Caco-2 (cell line): Measurements from ENCODE around the gene TFAP2B. TPM values are rescaled to one million over a fixed set of nuclear protein-coding genes. Genes with fewer than 3 reads are reported as not detected.

Experiments
- BruUV-seq: library from RNA; stranded (reverse); fragments of 400-500 nt; replicated peaks from 2 replicates; lab custom pipeline; 2021; lab: Mats Ljungman, UMichigan
- CTCF ChIA-PET: fragments of 300-600 bp; sonication (Branson Sonifier 250); formaldehyde crosslinking; loops from one replicate; lab custom pipeline; 2022; ENCODE audit warnings: antibody characterized with exemption; lab: Charles Lee
- POLR2A ChIA-PET: fragments of 300-600 bp; sonication (Branson Sonifier 250); formaldehyde crosslinking; loops from one replicate; lab custom pipeline; 2022; ENCODE audit warnings: antibody characterized with exemption; lab: Charles Lee
- DNase-seq, 2 experiments: peaks; one replicate each; pipeline versions ENCODE4 v3.0.0 to v3.0.0-alpha.2; 2020 to 2022
- H3K27me3 ChIP-seq: replicated peaks from 2 replicates; pipeline ENCODE4 v1.6.0; 2011; ENCODE audit warnings: low read length; ENCODE audit not compliant: control insufficient read depth, insufficient read depth
- H3K36me3 ChIP-seq: 2 replicates; pipeline ENCODE4 v1.5.1; 2011; ENCODE audit warnings: low read length; ENCODE audit not compliant: control insufficient read depth, insufficient read depth
- H3K4me1 ChIP-seq: fragments of 250-450 bp; sonication (Bioruptor Pico); 2 replicates; pipeline ENCODE4 v1.5.1; 2020; ENCODE audit warnings: mild to moderate bottlenecking
- H3K4me3 ChIP-seq: 2 replicates; pipeline ENCODE4 v1.5.1; 2011; ENCODE audit warnings: low read depth, mild to moderate bottlenecking, control low read depth, low read length
- H3K9me3 ChIP-seq: fragments of 250-450 bp; sonication (Bioruptor Pico); 2 replicates; pipeline ENCODE4 v1.5.1; 2020; ENCODE audit warnings: mild to moderate bottlenecking, moderate library complexity
- H3K27ac Mint-ChIP-seq: one replicate; pipeline ENCODE4 v1.8.0; 2022; ENCODE audit warnings: mixed read lengths; ENCODE audit not compliant: unreplicated experiment
- H3K27me3 Mint-ChIP-seq: one replicate; pipeline ENCODE4 v1.8.0; 2022; ENCODE audit warnings: mixed read lengths; ENCODE audit not compliant: insufficient read depth, unreplicated experiment
- H3K36me3 Mint-ChIP-seq: one replicate; pipeline ENCODE4 v1.8.0; 2022; ENCODE audit warnings: mild to moderate bottlenecking, mixed read lengths; ENCODE audit not compliant: insufficient read depth, unreplicated experiment
- H3K4me1 Mint-ChIP-seq: one replicate; pipeline ENCODE4 v1.8.0; 2022; ENCODE audit warnings: low read depth, mixed read lengths; ENCODE audit not compliant: unreplicated experiment
- H3K4me3 Mint-ChIP-seq: one replicate; pipeline ENCODE4 v1.8.0; 2022; ENCODE audit warnings: mild to moderate bottlenecking, moderate library complexity, mixed read lengths; ENCODE audit not compliant: unreplicated experiment
- H3K9me3 Mint-ChIP-seq: one replicate; pipeline ENCODE4 v1.8.0; 2022; ENCODE audit warnings: mixed read lengths; ENCODE audit not compliant: unreplicated experiment
- CTCF ChIP-seq, 2 experiments: fragments of 200-600 bp in 1 of 2; IDR thresholded peaks; 1 replicate in 1 of 2; 2 replicates in 1 of 2; pipeline versions ENCODE4 v1.5.1 to v1.8.0; 2011 to 2022; ENCODE audit warnings: antibody characterized with exemption in 1 of 2, control low read depth in 1 of 2, inconsistent platforms in 1 of 2, low read depth in 1 of 2, low read length in 1 of 2, mild to moderate bottlenecking in 1 of 2, moderate library complexity in 1 of 2; ENCODE audit not compliant: insufficient read depth in 1 of 2, severe bottlenecking in 1 of 2, unreplicated experiment in 1 of 2
- intact Hi-C: fragments of 100-400 bp; cut with micrococcal nuclease; formaldehyde crosslinking; loops from one replicate; pipeline ENCODE4 v1.10.0; 2022; ENCODE audit not compliant: unreplicated experiment
- total RNA-seq: library from RNA; stranded (reverse); gene quantifications from 2 replicates; pipeline ENCODE4 v1.2.3, GENCODE V29; 2022

TFAP2B gene
- total RNA-seq, 1 experiment from 2014 or later: not detected

DNA sequence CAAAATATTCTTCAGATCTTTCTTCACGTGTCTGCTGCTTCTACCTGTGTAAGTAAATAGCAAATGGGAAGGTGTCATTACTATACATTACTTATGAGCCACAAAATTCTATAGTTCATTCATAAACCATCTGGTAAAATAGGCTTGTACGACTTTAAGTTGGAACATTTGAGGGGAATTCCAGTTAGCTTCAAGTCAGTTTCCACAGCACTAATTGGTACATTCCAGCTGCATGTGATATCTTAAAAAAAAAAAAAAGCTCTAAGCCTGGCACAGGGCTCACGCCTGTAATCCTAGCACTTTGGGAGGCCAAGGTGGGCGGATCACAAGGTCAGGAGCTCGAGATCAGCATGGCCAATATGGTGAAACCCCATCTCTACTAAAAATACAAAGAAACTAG, 23.1 kb upstream of the TFAP2B start:
- no peaks in the 10 kb centered on the region for H3K4me1 Mint-ChIP-seq
- no peaks in the 10 kb centered on the region for H3K9me3 Mint-ChIP-seq
- no peak overlapping the region for H3K27ac Mint-ChIP-seq
- TF ChIP-seq CTCF (IDR thresholded peaks at IDR 0.05; ENCODE audit: insufficient read depth in 1 of 2, low read depth in 1 of 2, low read length in 1 of 2, severe bottlenecking in 1 of 2, unreplicated experiment in 1 of 2): no peak
- H3K36me3 ChIP-seq: no peaks in the 10 kb centered on the region
- H3K4me3 Mint-ChIP-seq: no peak overlapping the region
- no peaks in the 10 kb centered on the region for H3K36me3 Mint-ChIP-seq
- DNase-seq: no peak
- intact Hi-C loops: no loop called here
- BruUV-seq: no TSS peak
- H3K4me3 ChIP-seq: no peak overlapping the region
- H3K27me3 ChIP-seq: no peaks in the 10 kb centered on the region
- CTCF ChIA-PET: no interaction called here
- no peaks in the 10 kb centered on the region for H3K9me3 ChIP-seq
- H3K27me3 Mint-ChIP-seq: peaks cover 7% of the 10 kb centered on the region
- POLR2A ChIA-PET: no interaction called here
- H3K4me1 ChIP-seq: no peaks in the 10 kb centered on the region

GRCh38 chr6:50804283-50804682, 14.4 kb upstream of the TFAP2B start:
- no peak overlapping the region for H3K4me3 ChIP-seq
- DNase-seq: no peak
- no peaks in the 10 kb centered on the region for H3K4me1 ChIP-seq
- no peak for TF ChIP-seq CTCF (IDR thresholded peaks at IDR 0.05; ENCODE audit: insufficient read depth in 1 of 2, low read depth in 1 of 2, low read length in 1 of 2, severe bottlenecking in 1 of 2, unreplicated experiment in 1 of 2)
- H3K9me3 ChIP-seq: no peaks in the 10 kb centered on the region
- no peaks in the 10 kb centered on the region for H3K27me3 ChIP-seq
- ChIA-PET CTCF (no interaction called here), POLR2A (no interaction called here)
- no TSS peak for BruUV-seq
- Mint-ChIP-seq H3K4me3 (no peak overlapping the region), H3K4me1 (no peaks in the 10 kb centered on the region), H3K36me3 (no peaks in the 10 kb centered on the region), H3K27me3 (peaks cover 5% of the 10 kb centered on the region), H3K27ac (no peak overlapping the region), H3K9me3 (no peaks in the 10 kb centered on the region)
- no peaks in the 10 kb centered on the region for H3K36me3 ChIP-seq
- intact Hi-C loops: no loop called here

GRCh38 chr6:50807035-50807434, 11.6 kb upstream of the TFAP2B start:
- TF ChIP-seq CTCF (IDR thresholded peaks at IDR 0.05; ENCODE audit: insufficient read depth in 1 of 2, low read depth in 1 of 2, low read length in 1 of 2, severe bottlenecking in 1 of 2, unreplicated experiment in 1 of 2): no peak
- no peaks in the 10 kb centered on the region for H3K36me3 ChIP-seq
- H3K4me1 Mint-ChIP-seq: no peaks in the 10 kb centered on the region
- ChIA-PET POLR2A (no interaction called here), CTCF (no interaction called here)
- no peak overlapping the region for H3K27ac Mint-ChIP-seq
- no peak overlapping the region for H3K4me3 Mint-ChIP-seq
- no peaks in the 10 kb centered on the region for H3K9me3 Mint-ChIP-seq
- H3K9me3 ChIP-seq: no peaks in the 10 kb centered on the region
- no peak overlapping the region for H3K4me3 ChIP-seq
- intact Hi-C loops: no loop called here
- H3K27me3 ChIP-seq: no peaks in the 10 kb centered on the region
- H3K4me1 ChIP-seq: no peaks in the 10 kb centered on the region
- no TSS peak for BruUV-seq
- no peak for DNase-seq
- peaks cover 5% of the 10 kb centered on the region for H3K27me3 Mint-ChIP-seq
- H3K36me3 Mint-ChIP-seq: no peaks in the 10 kb centered on the region
